ENCODE data around the gene DZIP1L.

DZIP1L gene

GRCh38 chr3:138082085-138082991 is 33.1 kb downstream of the DZIP1L start:
- in situ Hi-C loops (cut with MboI; ENCODE audit: low sequenced_read_pairs, unreplicated experiment), result no loop called here
- TF ChIP-seq, protein P1, sequence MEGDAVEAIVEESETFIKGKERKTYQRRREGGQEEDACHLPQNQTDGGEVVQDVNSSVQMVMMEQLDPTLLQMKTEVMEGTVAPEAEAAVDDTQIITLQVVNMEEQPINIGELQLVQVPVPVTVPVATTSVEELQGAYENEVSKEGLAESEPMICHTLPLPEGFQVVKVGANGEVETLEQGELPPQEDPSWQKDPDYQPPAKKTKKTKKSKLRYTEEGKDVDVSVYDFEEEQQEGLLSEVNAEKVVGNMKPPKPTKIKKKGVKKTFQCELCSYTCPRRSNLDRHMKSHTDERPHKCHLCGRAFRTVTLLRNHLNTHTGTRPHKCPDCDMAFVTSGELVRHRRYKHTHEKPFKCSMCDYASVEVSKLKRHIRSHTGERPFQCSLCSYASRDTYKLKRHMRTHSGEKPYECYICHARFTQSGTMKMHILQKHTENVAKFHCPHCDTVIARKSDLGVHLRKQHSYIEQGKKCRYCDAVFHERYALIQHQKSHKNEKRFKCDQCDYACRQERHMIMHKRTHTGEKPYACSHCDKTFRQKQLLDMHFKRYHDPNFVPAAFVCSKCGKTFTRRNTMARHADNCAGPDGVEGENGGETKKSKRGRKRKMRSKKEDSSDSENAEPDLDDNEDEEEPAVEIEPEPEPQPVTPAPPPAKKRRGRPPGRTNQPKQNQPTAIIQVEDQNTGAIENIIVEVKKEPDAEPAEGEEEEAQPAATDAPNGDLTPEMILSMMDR (IDR thresholded peaks at IDR 0.05; ENCODE audit: borderline replicate concordance, control extremely low read depth, extremely low read depth, insufficient read depth, missing control alignments), result no peak
- DNase-seq (ENCODE audit: low spot score), result no peak

- TF ChIP-seq, protein P1 (IDR thresholded peaks at IDR 0.05; ENCODE audit: borderline replicate concordance, control extremely low read depth, extremely low read depth, insufficient read depth, missing control alignments), result no peak
- no peak for DNase-seq (ENCODE audit: low spot score)
These were observed 33.9 kb downstream of the DZIP1L start for GRCh38 chr3:138081371-138082084.

DNA sequence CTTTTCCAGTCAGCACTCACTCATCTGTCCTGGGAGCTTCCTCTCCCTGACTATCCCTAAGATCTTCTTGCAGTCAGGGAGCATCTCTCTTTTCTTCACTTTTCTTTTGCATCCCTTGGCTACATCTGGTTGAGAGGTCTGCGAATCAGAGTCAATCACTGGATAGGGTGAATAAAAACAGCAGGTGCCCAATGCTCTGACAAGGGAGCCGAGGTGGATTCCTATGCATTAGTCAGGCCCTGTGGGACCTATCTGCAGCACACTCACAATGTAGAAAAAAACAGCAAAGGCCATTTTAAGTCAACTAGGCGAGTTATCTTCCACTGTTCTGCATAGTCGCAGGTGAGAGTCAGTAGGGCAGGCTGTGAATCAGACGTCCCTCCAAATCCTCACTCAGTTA is 35.5 kb downstream of the DZIP1L start:
- in situ Hi-C loops (cut with MboI; ENCODE audit: low sequenced_read_pairs, unreplicated experiment), result no loop called here
- DNase-seq (ENCODE audit: low spot score), result no peak
- TF ChIP-seq, protein P1 (IDR thresholded peaks at IDR 0.05; ENCODE audit: borderline replicate concordance, control extremely low read depth, extremely low read depth, insufficient read depth, missing control alignments), result no peak

More at GRCh38 chr3:138081371-138082084, 33.9 kb downstream of the DZIP1L start:
- in situ Hi-C loops (cut with MboI; ENCODE audit: low sequenced_read_pairs, unreplicated experiment), result no loop called here

DNA sequence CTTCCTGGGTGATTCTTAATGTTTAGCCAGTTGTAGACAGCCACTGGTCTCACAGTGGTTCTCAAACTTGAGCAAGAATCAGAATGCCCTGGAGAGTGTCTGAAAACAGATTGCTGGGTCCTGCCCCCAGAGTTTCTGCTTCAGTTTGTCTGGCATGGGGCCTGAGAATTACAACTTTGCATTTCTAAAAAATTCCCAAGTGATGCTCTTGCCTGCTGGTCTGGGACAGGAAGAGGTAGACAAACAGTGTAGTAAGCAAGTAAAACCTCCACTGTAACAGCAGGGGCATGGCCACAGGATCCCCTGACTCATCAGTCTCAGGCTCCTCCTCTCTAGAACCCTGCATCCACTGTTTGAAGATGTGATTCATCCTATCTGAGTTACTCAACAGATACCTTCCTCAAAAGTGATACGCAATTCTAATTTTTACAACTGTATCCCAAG is 36.5 kb downstream of the DZIP1L start:
- TF ChIP-seq, protein P1 (IDR thresholded peaks at IDR 0.05; ENCODE audit: borderline replicate concordance, control extremely low read depth, extremely low read depth, insufficient read depth, missing control alignments), result no peak
- no peak for DNase-seq (ENCODE audit: low spot score)
- in situ Hi-C loops (cut with MboI; ENCODE audit: low sequenced_read_pairs, unreplicated experiment), result no loop called here

GRCh38 chr3:138078096-138078495 is 37.3 kb downstream of the DZIP1L start:
- in situ Hi-C loops (cut with MboI; ENCODE audit: low sequenced_read_pairs, unreplicated experiment), result no loop called here
- DNase-seq (ENCODE audit: low spot score), result no peak
- TF ChIP-seq, protein P1 (IDR thresholded peaks at IDR 0.05; ENCODE audit: borderline replicate concordance, control extremely low read depth, extremely low read depth, insufficient read depth, missing control alignments), result no peak

DNA sequence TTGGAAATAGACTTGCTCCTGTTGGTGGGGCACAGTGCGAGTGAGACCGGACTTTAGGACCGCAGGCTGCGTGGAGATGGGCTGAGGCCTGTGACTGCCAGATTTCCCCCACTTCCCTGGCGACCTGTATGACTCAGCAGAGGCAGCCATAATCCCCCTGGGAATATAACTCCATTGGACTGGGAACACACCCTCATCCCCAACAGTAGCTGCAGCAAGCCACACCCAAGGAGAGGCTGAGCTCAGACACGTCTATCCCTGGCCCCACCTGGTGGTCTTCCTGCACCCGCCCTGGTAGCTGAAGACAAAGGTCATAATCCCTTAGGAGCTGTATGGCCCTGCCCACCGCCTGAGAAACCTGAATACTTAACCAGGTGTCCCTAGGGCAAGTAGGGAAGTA is 42.6 kb downstream of the DZIP1L start:
- in situ Hi-C loops (cut with MboI; ENCODE audit: low sequenced_read_pairs, unreplicated experiment), result no loop called here
- TF ChIP-seq, protein P1 (IDR thresholded peaks at IDR 0.05; ENCODE audit: borderline replicate concordance, control extremely low read depth, extremely low read depth, insufficient read depth, missing control alignments), result no peak
- DNase-seq (ENCODE audit: low spot score), result no peak
